ENCODE measurements around the gene GMCL2. TPM values are rescaled to one million over a fixed set of nuclear protein-coding genes. Genes with fewer than 3 reads are reported as not detected.

GMCL2 gene, protein sequence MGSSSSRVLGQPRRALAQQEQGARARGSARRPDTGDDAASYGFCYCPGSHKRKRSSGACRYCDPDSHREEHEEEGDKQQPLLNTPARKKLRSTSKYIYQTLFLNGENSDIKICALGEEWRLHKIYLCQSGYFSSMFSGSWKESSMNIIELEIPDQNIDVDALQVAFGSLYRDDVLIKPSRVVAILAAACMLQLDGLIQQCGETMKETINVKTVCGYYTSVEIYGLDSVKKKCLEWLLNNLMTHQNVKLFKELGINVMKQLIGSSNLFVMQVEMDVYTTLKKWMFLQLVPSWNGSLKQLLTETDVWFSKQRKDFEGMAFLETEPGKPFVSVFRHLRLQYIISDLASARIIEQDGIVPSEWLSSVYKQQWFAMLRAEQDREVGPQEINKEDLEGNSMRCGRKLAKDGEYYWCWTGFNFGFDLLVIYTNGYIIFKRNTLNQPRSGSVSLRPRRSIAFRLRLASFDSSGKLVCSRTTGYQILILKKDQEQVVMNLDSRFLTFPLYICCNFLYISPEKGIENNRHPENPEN
- not detected for total RNA-seq
- polyA plus RNA-seq = not detected
- long read RNA-seq, donor 1 = 0 reads
- long read RNA-seq, donor 2 = 0 reads
- long read RNA-seq, donor 3 = 0 reads

DNA sequence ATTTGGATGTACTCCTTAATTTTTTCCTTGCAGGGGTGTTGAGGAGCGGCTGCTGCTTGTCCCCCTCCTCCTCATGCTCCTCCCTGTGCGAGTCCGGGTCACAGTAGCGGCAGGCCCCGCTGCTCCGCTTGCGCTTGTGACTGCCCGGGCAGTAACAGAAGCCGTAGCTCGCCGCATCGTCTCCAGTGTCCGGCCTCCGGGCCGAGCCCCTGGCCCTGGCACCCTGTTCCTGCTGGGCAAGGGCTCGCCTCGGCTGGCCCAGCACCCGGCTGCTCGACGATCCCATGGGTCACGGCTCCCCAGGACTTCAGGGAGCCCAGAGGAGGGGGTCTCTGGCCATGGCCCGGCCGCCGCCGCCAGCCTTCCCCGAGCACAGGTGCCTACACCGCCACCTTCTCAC is at the start of gene GMCL2:
Gene GMCL2, minus strand, starts transcription at position 358 of the 400 bp plus-strand sequence. Its CDS starts 72 bp downstream, at position 286.
- no peak for TF ChIP-seq POLR2A (IDR thresholded peaks at IDR 0.05)
- TF ChIP-seq, protein P1, sequence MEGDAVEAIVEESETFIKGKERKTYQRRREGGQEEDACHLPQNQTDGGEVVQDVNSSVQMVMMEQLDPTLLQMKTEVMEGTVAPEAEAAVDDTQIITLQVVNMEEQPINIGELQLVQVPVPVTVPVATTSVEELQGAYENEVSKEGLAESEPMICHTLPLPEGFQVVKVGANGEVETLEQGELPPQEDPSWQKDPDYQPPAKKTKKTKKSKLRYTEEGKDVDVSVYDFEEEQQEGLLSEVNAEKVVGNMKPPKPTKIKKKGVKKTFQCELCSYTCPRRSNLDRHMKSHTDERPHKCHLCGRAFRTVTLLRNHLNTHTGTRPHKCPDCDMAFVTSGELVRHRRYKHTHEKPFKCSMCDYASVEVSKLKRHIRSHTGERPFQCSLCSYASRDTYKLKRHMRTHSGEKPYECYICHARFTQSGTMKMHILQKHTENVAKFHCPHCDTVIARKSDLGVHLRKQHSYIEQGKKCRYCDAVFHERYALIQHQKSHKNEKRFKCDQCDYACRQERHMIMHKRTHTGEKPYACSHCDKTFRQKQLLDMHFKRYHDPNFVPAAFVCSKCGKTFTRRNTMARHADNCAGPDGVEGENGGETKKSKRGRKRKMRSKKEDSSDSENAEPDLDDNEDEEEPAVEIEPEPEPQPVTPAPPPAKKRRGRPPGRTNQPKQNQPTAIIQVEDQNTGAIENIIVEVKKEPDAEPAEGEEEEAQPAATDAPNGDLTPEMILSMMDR (IDR thresholded peaks at IDR 0.05) = no peak
- DNase-seq (no peak), ATAC-seq (no peak)
- Histone ChIP-seq H3K27ac (no peak within 1 kb of the TSS), H3K9me3 (no peaks in the 10 kb centered on the region), H3K4me3 (peak within 1 kb of the TSS in 1 of 12 donors; percentile 32), H3K36me3 (no peaks in the 10 kb centered on the region), H3K27me3 (peaks cover 0 to 2% (median 0%) of the 10 kb centered on the region in 9 donors), H3K4me1 (no peaks in the 10 kb centered on the region)
- 75 to 91% (median 89%) methylated on average over 27 of the region's 27 CpGs for WGBS, 4 donors
- intact Hi-C loops (cut with DNase I) = no loop called here

DNA sequence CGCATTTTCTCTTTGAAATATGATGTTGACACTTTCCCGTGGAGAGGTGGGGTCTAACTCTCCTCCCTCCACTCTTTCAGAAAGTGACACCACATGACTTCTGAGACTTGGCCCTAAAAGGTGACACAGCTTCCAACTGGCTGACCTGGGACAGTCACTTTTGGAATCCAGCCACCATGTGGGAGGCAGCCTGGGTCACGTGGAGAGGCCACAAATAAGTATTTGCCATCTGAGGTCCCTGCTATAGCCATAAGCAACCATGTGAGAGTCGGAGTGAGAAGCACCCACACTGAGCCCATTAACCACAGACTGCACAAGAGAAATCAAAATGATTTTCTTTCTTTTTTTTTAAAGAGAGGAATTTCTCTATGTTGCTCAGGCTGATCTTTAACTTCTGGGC is 49.5 kb upstream of the GMCL2 start:
- ATAC-seq = peak; percentile 6 to 60 (median 45)
- Histone ChIP-seq H3K27me3 (no peaks in the 10 kb centered on the region), H3K4me3 (no peak overlapping the region), H3K9me3 (no peaks in the 10 kb centered on the region), H3K27ac (peak overlapping the region in 10 of 12 donors; percentile 1 to 87 (median 49)), H3K36me3 (no peaks in the 10 kb centered on the region), H3K4me1 (peaks cover 3 to 83% (median 49%) of the 10 kb centered on the region in 12 donors)
- DNase-seq = peak in 4 of 5 donors; percentile 61 to 78 (median 76)
- WGBS, 4 donors = 25 to 35% (median 32%) methylated on average over 4 of the region's 4 CpGs
- intact Hi-C loops (cut with DNase I) = loop anchor here in 1 of 10 donors (5.0 to 10.0 kb wide), 2 partner anchors 311 to 498 kb away; partner anchors contain the start of gene ZNF354A
- no peak for TF ChIP-seq POLR2A (IDR thresholded peaks at IDR 0.05)
- TF ChIP-seq, protein P1 (IDR thresholded peaks at IDR 0.05) = no peak

DNA sequence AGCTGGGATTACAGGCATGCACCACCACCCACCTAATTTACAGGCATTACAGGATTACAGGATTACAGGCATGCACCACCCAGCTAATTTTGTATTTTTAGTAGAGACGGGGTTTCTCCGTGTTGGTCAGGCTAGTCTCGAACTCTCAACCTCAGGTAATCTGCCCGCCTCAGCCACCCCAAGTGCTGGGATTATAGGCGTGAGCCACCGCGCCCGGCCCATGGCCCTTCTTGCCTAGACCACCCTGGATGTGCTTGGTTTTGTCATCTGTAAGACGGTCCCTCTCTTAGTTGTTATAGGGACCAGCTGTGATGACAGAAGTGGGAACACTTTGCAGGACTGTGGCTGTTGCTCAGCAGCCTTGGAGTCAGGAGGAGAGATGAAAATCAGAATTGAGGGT is 49.0 kb upstream of the GMCL2 start:
- H3K4me3 ChIP-seq = no peak overlapping the region
- WGBS, 4 donors = 87 to 92% (median 90%) methylated on average over 9 of the region's 9 CpGs
- intact Hi-C loops (cut with DNase I) = loop anchor here in 1 of 10 donors (5.0 to 10.0 kb wide), 2 partner anchors 311 to 499 kb away; partner anchors contain the start of gene ZNF354A

More for the DNA sequence above, 49.0 kb upstream of the GMCL2 start:
- Histone ChIP-seq H3K27ac (peak overlapping the region in 9 of 12 donors; percentile 23 to 87 (median 52)), H3K27me3 (no peaks in the 10 kb centered on the region), H3K36me3 (no peaks in the 10 kb centered on the region), H3K9me3 (no peaks in the 10 kb centered on the region), H3K4me1 (peaks cover 7 to 83% (median 52%) of the 10 kb centered on the region in 12 donors)
- no peak for TF ChIP-seq POLR2A (IDR thresholded peaks at IDR 0.05)
- TF ChIP-seq, protein P1 (IDR thresholded peaks at IDR 0.05) = no peak
- DNase-seq (peak in 1 of 5 donors; percentile 26), ATAC-seq (no peak)
